HepG2 (cell line): Measurements from ENCODE around the gene INAFM1. TPM values are rescaled to one million over a fixed set of nuclear protein-coding genes. Genes with fewer than 3 reads are reported as not detected.

Source experiments
- ATAC-seq: fragments of 200-7000 bp; cut with Tn5 transposase; 3 replicates; pipeline ENCODE4 v1.9.1; 2020; ENCODE audit warnings: mild to moderate bottlenecking, moderate library complexity
- BruUV-seq: library from RNA; stranded (reverse); fragments of 400-500 nt; replicated peaks from 2 replicates; lab custom pipeline; 2021; lab: Mats Ljungman, UMichigan
- CTCF ChIA-PET: fragments of 300-600 bp; formaldehyde crosslinking; extraction: SDS; loops from one replicate; lab custom pipeline; 2021; ENCODE audit warnings: low total read pairs, inconsistent platforms, low intra/inter-chr PET ratio; lab: Yijun Ruan, JAX
- POLR2A ChIA-PET: fragments of 350-600 bp; sonication (Branson Sonifier 250); formaldehyde crosslinking; loops from one replicate; lab custom pipeline; 2020; ENCODE audit warnings: antibody characterized with exemption, inconsistent platforms; lab: Yijun Ruan, JAX
- DNase-seq: peaks from one replicate; pipeline ENCODE4 v3.0.0-alpha.2; 2015; ENCODE audit warnings: low spot score
- FAIRE-seq: peaks from 3 replicates; lab custom pipeline; 2011; peaks lifted over from hg19 to GRCh38; lab: Jason Lieb, UNC
- H2AFZ ChIP-seq: one replicate; pipeline ENCODE4 v1.6.1; 2011; ENCODE audit warnings: low read length, inconsistent platforms
- H3K27ac ChIP-seq: fragments of 300-600 bp; 3 replicates; pipeline ENCODE4 v1.8.0; 2011; ENCODE audit warnings: mixed run types, mild to moderate bottlenecking, mixed read lengths, low read length, inconsistent platforms; ENCODE audit not compliant: insufficient read depth; ENCODE audit errors: extremely low read length
- H3K27me3 ChIP-seq, 2 experiments: fragments of 200-600 bp in 1 of 2; 2 replicates in 1 of 2; 3 replicates in 1 of 2; pipeline versions ENCODE4 v1.6.0 to v1.8.0; 2011; ENCODE audit warnings: low read length in 2 of 2, mild to moderate bottlenecking in 2 of 2, moderate library complexity in 2 of 2, inconsistent platforms in 1 of 2; ENCODE audit not compliant: insufficient read depth in 2 of 2, control insufficient read depth in 1 of 2
- H3K36me3 ChIP-seq, 2 experiments: fragments of 200-600 bp in 1 of 2; replicated peaks in 1 of 2; 2 replicates in 1 of 2; 3 replicates in 1 of 2; pipeline versions ENCODE4 v1.5.1 to v1.8.0; 2011; ENCODE audit warnings: low read length in 2 of 2, inconsistent platforms in 1 of 2; ENCODE audit not compliant: insufficient read depth in 2 of 2, control insufficient read depth in 1 of 2
- H3K4me1 ChIP-seq: 2 replicates; pipeline ENCODE4 v1.5.1; 2012; ENCODE audit warnings: low read length, inconsistent platforms; ENCODE audit not compliant: insufficient read depth
- H3K4me2 ChIP-seq: 2 replicates; pipeline ENCODE4 v1.6.0; 2011; ENCODE audit warnings: low read depth, low read length, inconsistent platforms
- H3K4me3 ChIP-seq, 3 experiments: fragments of 200-600 bp in 1 of 3; sonication (generic), shearing (Covaris generic) in 1 of 3; replicated peaks in 1 of 3; 2 replicates each; pipeline ENCODE4 v1.5.1; 2011 to 2016; ENCODE audit warnings: low read length in 3 of 3, inconsistent platforms in 2 of 3, low read depth in 2 of 3, mild to moderate bottlenecking in 2 of 3, control low read depth in 1 of 3, mixed read lengths in 1 of 3; ENCODE audit not compliant: insufficient read depth in 1 of 3
- H3K79me2 ChIP-seq: one replicate; pipeline ENCODE4 v1.6.1; 2011; ENCODE audit warnings: low read length, inconsistent platforms; ENCODE audit not compliant: insufficient read depth
- H3K9ac ChIP-seq: 2 replicates; pipeline ENCODE4 v1.6.0; 2011; ENCODE audit warnings: mild to moderate bottlenecking, low read depth, low read length, inconsistent platforms; ENCODE audit not compliant: insufficient read depth
- H3K9me3 ChIP-seq: 2 replicates; pipeline ENCODE4 v1.5.1; 2012; ENCODE audit warnings: mild to moderate bottlenecking, low read length
- H4K20me1 ChIP-seq: 2 replicates; pipeline ENCODE4 v1.6.0; 2011; ENCODE audit warnings: inconsistent platforms, mild to moderate bottlenecking, low read length, moderate library complexity; ENCODE audit not compliant: insufficient read depth
- ATAD3A ChIP-seq: sonication (generic); formaldehyde crosslinking; IDR thresholded peaks from 2 replicates; pipeline ENCODE4 v1.4.0; 2020; ENCODE audit warnings: missing genetic modification reagents
- BCL6 ChIP-seq: IDR thresholded peaks from 2 replicates; pipeline ENCODE4 v1.6.1; 2016; ENCODE audit warnings: missing genetic modification reagents, missing compliant biosample characterization
- CEBPG ChIP-seq: IDR thresholded peaks from 2 replicates; pipeline ENCODE4 v1.6.1; 2016
- CREB1 ChIP-seq, 2 experiments: fragments of 450-650 bp in 1 of 2; IDR thresholded peaks; 2 replicates each; pipeline ENCODE4 v1.6.1; 2016 to 2017; ENCODE audit warnings: control low read depth in 1 of 2, mild to moderate bottlenecking in 1 of 2, missing compliant biosample characterization in 1 of 2, missing genetic modification characterization in 1 of 2
- E2F5 ChIP-seq: sonication (generic); formaldehyde crosslinking; conservative IDR thresholded peaks from 2 replicates; pipeline ENCODE4 v1.4.0; 2020; ENCODE audit warnings: missing genetic modification reagents
- MTERF4 ChIP-seq: sonication (generic); formaldehyde crosslinking; IDR thresholded peaks from 2 replicates; pipeline ENCODE4 v1.8.0; 2023; ENCODE audit warnings: mild to moderate bottlenecking, missing genetic modification reagents
- MXI1 ChIP-seq: IDR thresholded peaks from 3 replicates; pipeline ENCODE4 v1.6.1; 2012; ENCODE audit warnings: low read depth, low read length, inconsistent platforms, borderline replicate concordance
- NFIB ChIP-seq: sonication (generic); formaldehyde crosslinking; IDR thresholded peaks from 2 replicates; pipeline ENCODE4 v1.9.0; 2021; ENCODE audit warnings: missing genetic modification reagents, mild to moderate bottlenecking, borderline replicate concordance
- NFIC ChIP-seq: IDR thresholded peaks from 2 replicates; pipeline ENCODE4 v1.6.1; 2012; ENCODE audit warnings: mild to moderate bottlenecking, low read length, inconsistent platforms
- SRSF4 ChIP-seq: fragments of 200-400 bp; formaldehyde crosslinking; IDR thresholded peaks from one replicate; pipeline ENCODE4 v1.6.1; 2018; ENCODE audit warnings: mild to moderate bottlenecking, low read depth, low read length, moderate library complexity; ENCODE audit not compliant: poor library complexity, severe bottlenecking
- TBL1XR1 ChIP-seq: fragments of 150-350 bp; IDR thresholded peaks from 2 replicates; pipeline ENCODE4 v1.6.1; 2014; ENCODE audit warnings: borderline replicate concordance, low read length; ENCODE audit not compliant: partially characterized antibody
- TCF7 ChIP-seq: sonication (generic); IDR thresholded peaks from 2 replicates; pipeline ENCODE4 v1.6.1; 2016; ENCODE audit warnings: antibody characterized with exemption, low read depth
- ZBTB1 ChIP-seq: sonication (generic); formaldehyde crosslinking; IDR thresholded peaks from 2 replicates; pipeline ENCODE4 v1.4.0; 2020; ENCODE audit warnings: missing genetic modification reagents, borderline replicate concordance
- ZFP41 ChIP-seq: sonication (generic); formaldehyde crosslinking; IDR thresholded peaks from 2 replicates; pipeline ENCODE4 v1.4.0; 2020; ENCODE audit warnings: mild to moderate bottlenecking, missing genetic modification reagents, borderline replicate concordance
- ZNF281 ChIP-seq: sonication (generic); formaldehyde crosslinking; IDR thresholded peaks from 2 replicates; pipeline ENCODE4 v1.4.0; 2020; ENCODE audit warnings: missing genetic modification reagents, borderline replicate concordance
- ZNF577 ChIP-seq: sonication (generic); formaldehyde crosslinking; IDR thresholded peaks from 2 replicates; pipeline ENCODE4 v1.4.0; 2020; ENCODE audit warnings: mild to moderate bottlenecking, low read depth, missing genetic modification reagents, borderline replicate concordance
- ZNF703 ChIP-seq: sonication (generic); formaldehyde crosslinking; IDR thresholded peaks from 2 replicates; pipeline ENCODE4 v1.5.1; 2020; ENCODE audit warnings: missing genetic modification reagents, mild to moderate bottlenecking, moderate library complexity, borderline replicate concordance
- ZNF724P ChIP-seq: sonication (generic); formaldehyde crosslinking; IDR thresholded peaks from 2 replicates; pipeline ENCODE4 v1.8.0; 2022; ENCODE audit warnings: missing genetic modification reagents, borderline replicate concordance
- WGBS: methylation state at CpG from one replicate; pipeline ENCODE4 v1.1.6; 2017; ENCODE audit warnings: low lambda C conversion rate; 5-methylcytosine and 5-hydroxymethylcytosine counted together
- in situ Hi-C: cut with HindIII; loops from 2 replicates; pipeline ENCODE4 v1.10.0; 2017; ENCODE audit warnings: low pct_unique_long_range_greater_than_20kb; ENCODE audit not compliant: extremely low pct_ligation_motif_present
- intact Hi-C: fragments of 100-400 bp; cut with micrococcal nuclease; formaldehyde crosslinking; loops from one replicate; pipeline ENCODE4 v1.10.0; 2022; ENCODE audit not compliant: unreplicated experiment
- polyA plus RNA-seq, 8 experiments: library from polyadenylated mRNA; depleted of rRNA in 3 of 8; stranded (reverse) in 7 of 8; unstranded in 1 of 8; fragments of >200 nt; fragmentation: Illumina TruSeq in 4 of 8; extraction: Trizol in 4 of 8; gene quantifications; 2 replicates each; pipeline versions ENCODE4 v1.2.1 to v1.2.3, GENCODE V29; 2011 to 2016; ENCODE audit warnings: low read depth in 4 of 8, missing spikeins in 1 of 8, mixed read lengths in 1 of 8; ENCODE audit not compliant: insufficient read depth in 1 of 8
- total RNA-seq, 5 experiments: library from RNA; depleted of rRNA; stranded (reverse); fragments of >200 nt; fragmentation: Illumina TruSeq; extraction: Trizol; gene quantifications; 2 replicates each; pipeline ENCODE4 v1.2.3, GENCODE V29; 2016; ENCODE audit warnings: low read depth in 1 of 5

Gene INAFM1
- total and polyA plus RNA-seq, 2 of the 13 experiments (the other 11 are each of a cell fraction or from before 2014, with no cell fraction given): 0.88 to 1.9 TPM

GRCh38 chr19:47321630-47322029, 46.9 kb downstream of the INAFM1 start:
- no peaks in the 10 kb centered on the region for H4K20me1 ChIP-seq
- H3K27me3 ChIP-seq: peaks cover 3 to 7% of the 10 kb centered on the region in 2 experiments; a peak in 1 of 5 replicates
- no peaks in the 10 kb centered on the region for H3K79me2 ChIP-seq
- no peaks in the 10 kb centered on the region for H3K9me3 ChIP-seq
- 63% methylated on average over 1 of the region's 1 CpG for WGBS
- ChIA-PET CTCF (no interaction called here), POLR2A (no interaction called here)
- ATAC-seq (no peak), FAIRE-seq (no peak), DNase-seq (no peak)
- no peak overlapping the region for H2AFZ ChIP-seq
- no peak overlapping the region for H3K27ac ChIP-seq
- H3K36me3 ChIP-seq: no peaks in the 10 kb centered on the region
- no peak overlapping the region for H3K9ac ChIP-seq
- H3K4me3 ChIP-seq: no peak overlapping the region
- in situ Hi-C loops: no loop called here
- intact Hi-C loops: no loop called here
- no TSS peak for BruUV-seq
- TF ChIP-seq ZNF703 (CRISPR knock-in tag) (no peak), SRSF4 (no peak), ZFP41 (CRISPR knock-in tag) (no peak), NFIC (no peak), BCL6 (no peak), MTERF4 (CRISPR knock-in tag) (no peak), CEBPG (CRISPR knock-in tag) (no peak), ZNF577 (no peak), E2F5 (CRISPR knock-in tag) (no peak), MXI1 (no peak), ZNF281 (CRISPR knock-in tag) (no peak), CREB1 (IDR thresholded peaks at IDR 0.05) (no peak), CREB1 (CRISPR knock-in tag; IDR thresholded peaks at IDR 0.05) (no peak), NFIB (CRISPR knock-in tag) (no peak), ATAD3A (CRISPR knock-in tag) (no peak), ZNF724P (CRISPR knock-in tag) (no peak), TBL1XR1 (no peak), TCF7 (no peak), ZBTB1 (CRISPR knock-in tag) (no peak)
- H3K4me2 ChIP-seq: no peak overlapping the region
- H3K4me1 ChIP-seq: peaks cover 22% of the 10 kb centered on the region
